Erythroblast (primary cell): ENCODE data around the gene BRIP1.

Source experiments
- GATA1 ChIP-seq: IDR thresholded peaks from 2 replicates; pipeline ENCODE4 v1.6.1; 2011; ENCODE audit warnings: low read depth, mild to moderate bottlenecking, control low read depth, low read length, moderate library complexity
- POLR2A ChIP-seq: IDR thresholded peaks from 2 replicates; pipeline ENCODE4 v1.6.1; 2011; ENCODE audit warnings: mild to moderate bottlenecking, low read length

DNA sequence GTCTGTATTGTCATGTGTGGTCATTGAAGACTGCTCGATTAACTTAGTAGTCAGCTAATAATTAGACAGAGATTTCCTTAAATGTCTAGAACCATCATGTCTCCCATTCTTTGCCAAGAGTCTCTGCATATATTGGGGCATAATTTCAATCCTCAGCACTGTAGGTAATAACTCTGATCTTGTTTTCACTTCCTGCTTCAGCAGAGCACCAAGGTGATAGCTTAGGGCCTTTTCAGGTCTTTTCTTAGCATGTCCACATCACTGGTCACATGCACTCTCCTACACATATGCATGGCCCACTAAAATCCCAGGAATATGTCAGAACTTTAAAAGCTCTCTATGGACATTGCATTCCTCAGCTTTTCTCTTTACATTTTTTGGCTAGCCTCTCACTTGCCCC, 162.0 kb downstream of the BRIP1 start:
- TF ChIP-seq POLR2A (no peak), GATA1 (no peak)
